Left ventricle myocardium inferior (tissue), 1 donor: Measurements from ENCODE around the gene KCNJ15. TPM values are rescaled to one million over a fixed set of nuclear protein-coding genes. Genes with fewer than 3 reads are reported as not detected.

Source experiments
- DNase-seq: peaks from one replicate; pipeline ENCODE4 v3.0.0-alpha.2; 2020
- H3K27ac ChIP-seq: fragments of 200-600 bp; replicated peaks from 2 replicates; pipeline ENCODE4 v1.8.0; 2021
- H3K27me3 ChIP-seq: fragments of 200-600 bp; 2 replicates; pipeline ENCODE4 v1.8.0; 2021; ENCODE audit warnings: low read depth
- H3K36me3 ChIP-seq: fragments of 200-600 bp; 2 replicates; pipeline ENCODE4 v1.8.0; 2021
- H3K4me1 ChIP-seq: fragments of 200-600 bp; 2 replicates; pipeline ENCODE4 v1.8.0; 2021
- H3K4me3 ChIP-seq: fragments of 200-600 bp; 2 replicates; pipeline ENCODE4 v1.8.0; 2021; ENCODE audit warnings: mild to moderate bottlenecking, moderate library complexity
- H3K9me3 ChIP-seq: fragments of 200-600 bp; replicated peaks from 2 replicates; pipeline ENCODE4 v1.8.0; 2021
- intact Hi-C: fragments of 100-400 bp; cut with micrococcal nuclease; formaldehyde crosslinking; loops from one replicate; pipeline ENCODE4 v1.11.0; 2022
- total RNA-seq: library from RNA; stranded (reverse); fragmentation: NEBNext Ultra II Directional; extraction: Animal tissue kit (Norgen Biotek cat#: 25700); gene quantifications from one replicate; pipeline ENCODE4 v1.2.1, GENCODE V29; 2021
- TF ChIP-seq, protein P1 (sequence below): fragments of 200-600 bp; IDR thresholded peaks from 2 replicates; pipeline ENCODE4 v1.8.0; 2021; ENCODE audit warnings: antibody characterized with exemption, mild to moderate bottlenecking, borderline replicate concordance
- donor health status: DM: no; HTN: yes; CAD: no; lungs with severe emphysema.

The KCNJ15 gene
- total RNA-seq, 1 donor from 2014 or later: 0.30 TPM

DNA sequence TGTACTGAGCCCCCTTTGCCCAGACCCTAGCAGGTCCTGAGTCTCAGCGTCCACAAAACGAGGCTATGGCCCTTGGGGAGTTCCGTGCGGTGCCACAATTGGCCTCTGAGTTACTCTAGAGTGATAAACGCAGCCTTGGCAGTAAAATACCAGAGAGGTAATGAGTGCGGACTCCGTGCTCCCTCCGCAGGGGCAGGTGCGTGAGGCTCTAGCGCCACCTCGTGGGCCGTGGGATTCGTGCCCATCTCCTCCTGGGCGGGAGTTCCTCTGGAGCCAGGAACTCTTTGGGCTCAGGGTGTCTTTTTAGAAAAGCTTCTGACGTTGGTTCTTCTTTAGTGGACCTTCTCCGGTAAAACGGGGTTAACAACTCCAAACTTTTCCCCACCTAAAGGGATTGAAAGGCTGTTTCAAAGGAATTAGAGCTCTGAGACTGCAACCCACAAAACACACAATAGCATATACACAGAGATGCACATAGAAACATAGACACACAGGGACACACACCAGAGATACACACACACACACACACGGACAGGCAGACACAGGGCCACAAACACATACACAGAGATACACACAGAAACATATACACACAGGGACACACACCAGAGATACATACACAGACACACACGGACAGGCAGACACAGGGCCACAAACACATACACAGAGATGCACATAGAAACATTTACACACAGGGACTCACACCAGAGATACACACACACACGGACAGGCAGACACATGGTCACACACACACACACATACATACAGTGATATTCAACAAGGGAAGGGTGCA, 99.4 kb downstream of the KCNJ15 start:
- DNase-seq: peak; percentile 76
- Histone ChIP-seq H3K4me3 (no peak overlapping the region), H3K27me3 (peaks cover 23% of the 10 kb centered on the region), H3K9me3 (no peaks in the 10 kb centered on the region), H3K4me1 (peaks cover 11% of the 10 kb centered on the region), H3K36me3 (no peaks in the 10 kb centered on the region), H3K27ac (no peak overlapping the region)
- intact Hi-C loops: loop anchor here (5.0 kb wide), 1 partner anchor 194 kb away; no protein-coding TSS in a partner anchor
- TF ChIP-seq, protein P1, sequence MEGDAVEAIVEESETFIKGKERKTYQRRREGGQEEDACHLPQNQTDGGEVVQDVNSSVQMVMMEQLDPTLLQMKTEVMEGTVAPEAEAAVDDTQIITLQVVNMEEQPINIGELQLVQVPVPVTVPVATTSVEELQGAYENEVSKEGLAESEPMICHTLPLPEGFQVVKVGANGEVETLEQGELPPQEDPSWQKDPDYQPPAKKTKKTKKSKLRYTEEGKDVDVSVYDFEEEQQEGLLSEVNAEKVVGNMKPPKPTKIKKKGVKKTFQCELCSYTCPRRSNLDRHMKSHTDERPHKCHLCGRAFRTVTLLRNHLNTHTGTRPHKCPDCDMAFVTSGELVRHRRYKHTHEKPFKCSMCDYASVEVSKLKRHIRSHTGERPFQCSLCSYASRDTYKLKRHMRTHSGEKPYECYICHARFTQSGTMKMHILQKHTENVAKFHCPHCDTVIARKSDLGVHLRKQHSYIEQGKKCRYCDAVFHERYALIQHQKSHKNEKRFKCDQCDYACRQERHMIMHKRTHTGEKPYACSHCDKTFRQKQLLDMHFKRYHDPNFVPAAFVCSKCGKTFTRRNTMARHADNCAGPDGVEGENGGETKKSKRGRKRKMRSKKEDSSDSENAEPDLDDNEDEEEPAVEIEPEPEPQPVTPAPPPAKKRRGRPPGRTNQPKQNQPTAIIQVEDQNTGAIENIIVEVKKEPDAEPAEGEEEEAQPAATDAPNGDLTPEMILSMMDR: peak; percentile 96

Other genes with a start within 250 kb of the KCNJ15 start
- 17.3 TPM for gene ERG, start 241.5 kb downstream of the KCNJ15 start, total RNA-seq